EL (cell line): ENCODE results near the gene ATXN1.
"Not testable (repeated sequence)": the region's sequence is repeated elsewhere in the genome, so short reads cannot be mapped to it uniquely, and the experiment has no call there.

Experiments used
- DNase-seq: peaks from one replicate; pipeline ENCODE4 v3.0.0-alpha.2; 2016

The ATXN1 gene

GRCh38 chr6:16760516-16761470 lies at the start of gene ATXN1:
ATXN1 (minus strand) TSS chr6:16761460.
- DNase-seq, result no peak

GRCh38 chr6:16810411-16810810 lies 49.2 kb upstream of the ATXN1 start:
- DNase-seq, result no peak

- no peak for DNase-seq
Observed at GRCh38 chr6:16809753-16810358, 48.6 kb upstream of the ATXN1 start.

- DNase-seq, result no peak
Observed at GRCh38 chr6:16807956-16808355, 46.7 kb upstream of the ATXN1 start.

- no peak for DNase-seq
Observed at GRCh38 chr6:16806363-16806762, 45.1 kb upstream of the ATXN1 start.

GRCh38 chr6:16805243-16805950 lies 44.1 kb upstream of the ATXN1 start:
- DNase-seq, result no peak

- DNase-seq, result no peak
Observed at GRCh38 chr6:16804546-16805242, 43.4 kb upstream of the ATXN1 start.

GRCh38 chr6:16803294-16804200 lies 42.3 kb upstream of the ATXN1 start:
- no peak for DNase-seq

- DNase-seq, result peak; percentile 13
Observed at GRCh38 chr6:16802071-16802470, 40.8 kb upstream of the ATXN1 start.

- DNase-seq, result peak; percentile 41
Observed at GRCh38 chr6:16800942-16801341, 39.7 kb upstream of the ATXN1 start.

- DNase-seq, result no peak
Observed at GRCh38 chr6:16800341-16800740, 39.1 kb upstream of the ATXN1 start.

- peak; percentile 62 for DNase-seq
Observed at GRCh38 chr6:16799279-16800193, 38.3 kb upstream of the ATXN1 start.

- DNase-seq, result no peak
Observed at GRCh38 chr6:16793828-16794412, 32.7 kb upstream of the ATXN1 start.

GRCh38 chr6:16789329-16790038 lies 28.2 kb upstream of the ATXN1 start:
- DNase-seq, result no peak

- no peak for DNase-seq
Observed at GRCh38 chr6:16787128-16787682, 25.9 kb upstream of the ATXN1 start.

- DNase-seq, result no peak
Observed at GRCh38 chr6:16785496-16785895, 24.2 kb upstream of the ATXN1 start.

GRCh38 chr6:16784957-16785356 lies 23.7 kb upstream of the ATXN1 start:
- DNase-seq, result not testable (repeated sequence)

- DNase-seq, result no peak
Observed at GRCh38 chr6:16783952-16784565, 22.8 kb upstream of the ATXN1 start.

- DNase-seq, result no peak
Observed at GRCh38 chr6:16783509-16783908, 22.2 kb upstream of the ATXN1 start.
